Stimulated activated naive CD8-positive, alpha-beta T cell treated with anti-CD3 and anti-CD28 coated beads, Interleukin-15, Interleukin-2, amounts not matched to agents 100 ng/mL and 50 ng/mL, for 24 hours (primary cell): Measurements from ENCODE around the gene UCP1.
"Not testable (repeated sequence)": the region's sequence is repeated elsewhere in the genome, so short reads cannot be mapped to it uniquely, and the experiment has no call there.

Source experiments
- H3K27ac Mint-ChIP-seq: one replicate; pipeline ENCODE4 v1.8.0; 2021; ENCODE audit warnings: mild to moderate bottlenecking, mixed read lengths
- H3K27me3 Mint-ChIP-seq: one replicate; pipeline ENCODE4 v1.8.0; 2021; ENCODE audit warnings: mixed read lengths
- H3K36me3 Mint-ChIP-seq: one replicate; pipeline ENCODE4 v1.8.0; 2021; ENCODE audit warnings: low read depth, mixed read lengths
- H3K4me1 Mint-ChIP-seq: one replicate; pipeline ENCODE4 v1.8.0; 2021; ENCODE audit warnings: low read depth, mixed read lengths
- H3K4me3 Mint-ChIP-seq: one replicate; pipeline ENCODE4 v1.8.0; 2021; ENCODE audit warnings: mild to moderate bottlenecking, mixed read lengths
- H3K9me3 Mint-ChIP-seq: one replicate; pipeline ENCODE4 v1.8.0; 2021; ENCODE audit warnings: mixed read lengths

Gene UCP1

DNA sequence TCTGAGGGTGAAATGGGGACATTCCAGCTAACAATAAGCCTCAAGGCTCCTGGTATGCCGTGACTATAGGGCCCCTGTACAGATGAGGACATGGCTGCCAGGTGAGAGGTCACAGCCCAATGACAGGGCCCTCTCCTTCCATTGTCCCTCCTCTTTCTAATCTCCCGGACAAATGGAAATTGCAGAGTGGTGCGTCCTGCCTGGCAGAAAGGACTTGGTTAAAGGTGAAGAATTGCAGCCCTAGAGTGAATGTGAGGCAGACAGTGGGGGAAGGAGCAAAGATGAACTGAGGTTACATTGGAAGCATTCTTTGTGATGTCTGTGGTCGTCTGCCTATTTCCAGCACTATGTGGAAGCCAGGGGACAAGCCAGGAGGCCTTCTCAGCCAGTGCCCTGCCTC, 6.7 kb upstream of the UCP1 start:
- H3K4me3 Mint-ChIP-seq = no peak overlapping the region
- peaks cover 80% of the 10 kb centered on the region for H3K27me3 Mint-ChIP-seq
- H3K4me1 Mint-ChIP-seq = no peaks in the 10 kb centered on the region
- H3K36me3 Mint-ChIP-seq = no peaks in the 10 kb centered on the region
- no peak overlapping the region for H3K27ac Mint-ChIP-seq
- peaks cover 11% of the 10 kb centered on the region for H3K9me3 Mint-ChIP-seq

DNA sequence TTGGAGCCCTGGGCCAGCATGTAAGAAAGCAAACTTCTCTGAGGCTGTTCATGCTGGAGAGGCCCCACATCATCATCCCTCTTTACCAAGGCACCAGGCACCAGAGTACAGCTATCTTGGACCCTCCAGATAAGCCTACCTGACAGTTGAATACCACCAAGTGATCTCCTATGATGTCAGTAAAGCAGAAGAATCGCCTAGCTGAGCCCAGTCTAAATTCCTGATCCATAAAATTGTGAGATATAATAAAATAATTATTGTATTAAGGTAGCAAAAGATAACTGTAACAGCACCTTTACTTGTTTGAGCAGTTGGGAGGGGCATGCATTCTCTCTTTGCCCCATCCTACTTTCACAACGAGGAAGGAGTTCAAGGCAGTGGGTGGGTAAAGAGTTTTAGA, 2.9 kb upstream of the UCP1 start:
- H3K27ac Mint-ChIP-seq = no peak overlapping the region
- H3K27me3 Mint-ChIP-seq = peaks cover 61% of the 10 kb centered on the region
- H3K4me3 Mint-ChIP-seq = no peak overlapping the region
- peaks cover 12% of the 10 kb centered on the region for H3K9me3 Mint-ChIP-seq
- peaks cover 21% of the 10 kb centered on the region for H3K4me1 Mint-ChIP-seq
- no peaks in the 10 kb centered on the region for H3K36me3 Mint-ChIP-seq

DNA sequence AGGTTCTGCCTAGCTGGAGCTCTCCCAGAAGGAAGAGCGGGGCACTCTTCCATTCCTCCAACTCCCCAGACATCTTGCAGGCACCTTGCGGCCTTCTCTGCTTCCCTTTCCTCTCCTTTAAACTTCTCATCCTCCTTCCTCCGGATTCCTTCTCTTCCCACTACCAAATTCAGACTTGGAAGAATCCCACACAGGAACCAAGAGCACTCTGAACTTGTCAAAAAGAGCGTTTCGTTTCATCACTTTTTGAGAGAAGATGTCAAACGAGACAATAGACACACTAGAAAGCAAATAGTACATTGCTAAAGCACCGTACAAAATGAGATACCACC, 512 bp upstream of the UCP1 start:
- H3K36me3 Mint-ChIP-seq = no peaks in the 10 kb centered on the region
- H3K27me3 Mint-ChIP-seq = peaks cover 43% of the 10 kb centered on the region
- H3K27ac Mint-ChIP-seq = peak overlapping the region; percentile 49
- H3K4me3 Mint-ChIP-seq = peak overlapping the region; percentile 71
- H3K9me3 Mint-ChIP-seq = peaks cover 12% of the 10 kb centered on the region
- peaks cover 21% of the 10 kb centered on the region for H3K4me1 Mint-ChIP-seq

DNA sequence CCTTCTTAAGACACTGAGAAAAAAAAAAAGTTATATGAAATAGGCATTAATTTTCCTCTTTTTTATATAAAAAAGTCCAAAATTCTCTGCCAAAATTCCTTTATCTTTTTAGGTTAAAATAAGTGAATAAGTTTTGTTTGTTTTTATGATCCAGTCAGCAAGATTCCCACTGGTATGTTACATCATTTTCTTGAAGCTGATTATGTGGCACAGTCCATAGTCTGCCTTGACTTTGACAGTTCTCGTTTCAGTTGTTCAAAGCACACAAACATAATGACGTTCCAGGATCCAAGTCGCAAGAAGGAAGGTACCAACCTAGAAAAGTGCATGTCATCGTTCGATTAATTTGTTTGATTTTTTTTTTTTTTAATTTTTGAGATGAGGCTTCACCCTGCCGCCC, 9.1 kb downstream of the UCP1 start:
- Mint-ChIP-seq H3K36me3 (no peaks in the 10 kb centered on the region), H3K4me3 (no peak overlapping the region), H3K27me3 (peaks cover 31% of the 10 kb centered on the region), H3K9me3 (no peaks in the 10 kb centered on the region), H3K4me1 (peaks cover 21% of the 10 kb centered on the region), H3K27ac (no peak overlapping the region)

- Mint-ChIP-seq H3K27ac (no peak overlapping the region), H3K36me3 (peaks cover 9% of the 10 kb centered on the region)
These were observed 10.8 kb downstream of the UCP1 start for GRCh38 chr4:140557831-140558435.

GRCh38 chr4:140556372-140557085, 12.2 kb downstream of the UCP1 start:
- Mint-ChIP-seq H3K36me3 (peaks cover 19% of the 10 kb centered on the region), H3K9me3 (no peaks in the 10 kb centered on the region), H3K27me3 (peaks cover 25% of the 10 kb centered on the region), H3K27ac (no peak overlapping the region), H3K4me3 (peak overlapping the region; percentile 13), H3K4me1 (peaks cover 21% of the 10 kb centered on the region)

More at GRCh38 chr4:140557831-140558435, 10.8 kb downstream of the UCP1 start:
- Mint-ChIP-seq H3K9me3 (no peaks in the 10 kb centered on the region), H3K4me3 (no peak overlapping the region), H3K4me1 (peaks cover 21% of the 10 kb centered on the region), H3K27me3 (peaks cover 31% of the 10 kb centered on the region)

DNA sequence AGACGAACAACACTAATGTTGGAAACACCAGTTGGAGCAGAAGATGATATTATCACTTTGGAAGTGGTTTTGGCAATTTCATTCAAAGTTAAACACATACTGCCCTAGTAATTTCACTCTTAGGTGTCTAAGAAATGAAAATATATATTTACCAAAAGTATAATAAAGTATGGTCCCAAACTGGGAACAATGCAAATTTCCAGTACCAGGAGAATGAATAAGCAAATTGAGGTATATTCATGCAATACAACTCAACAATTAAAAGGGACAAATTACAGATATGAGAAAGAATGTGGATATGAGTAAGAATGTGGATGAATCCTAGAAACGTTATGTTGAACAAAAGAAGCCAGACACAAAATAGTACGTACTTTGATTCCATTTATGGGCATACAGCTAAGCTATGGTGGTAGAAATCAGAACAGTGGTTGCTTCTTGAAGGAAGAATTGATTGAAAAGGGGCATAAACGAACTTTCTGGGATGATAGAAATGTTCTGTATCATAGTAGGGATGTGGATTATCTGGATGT, 34.7 kb downstream of the UCP1 start:
- Mint-ChIP-seq H3K36me3 (peaks cover 26% of the 10 kb centered on the region), H3K9me3 (no peaks in the 10 kb centered on the region), H3K4me3 (no peak overlapping the region), H3K27ac (no peak overlapping the region), H3K4me1 (no peaks in the 10 kb centered on the region), H3K27me3 (no peaks in the 10 kb centered on the region)

GRCh38 chr4:140529434-140529833, 39.3 kb downstream of the UCP1 start:
- Mint-ChIP-seq H3K27me3 (no peaks in the 10 kb centered on the region), H3K9me3 (no peaks in the 10 kb centered on the region), H3K36me3 (peaks cover 34% of the 10 kb centered on the region), H3K4me1 (peaks cover 18% of the 10 kb centered on the region), H3K27ac (no peak overlapping the region), H3K4me3 (no peak overlapping the region)

GRCh38 chr4:140523857-140524742, 44.7 kb downstream of the UCP1 start, which contains the start of gene ELMOD2:
Gene ELMOD2 (plus strand): TSS chr4:140524168. CDS start chr4:140525429, 1,261 bp downstream.
- H3K4me3 Mint-ChIP-seq = peak within 1 kb of the TSS; percentile 92
- H3K4me1 Mint-ChIP-seq = peaks cover 30% of the 10 kb centered on the region
- no peaks in the 10 kb centered on the region for H3K9me3 Mint-ChIP-seq
- H3K27me3 Mint-ChIP-seq = no peaks in the 10 kb centered on the region
- H3K27ac Mint-ChIP-seq = peak within 1 kb of the TSS; percentile 58
- H3K36me3 Mint-ChIP-seq = peaks cover 25% of the 10 kb centered on the region

DNA sequence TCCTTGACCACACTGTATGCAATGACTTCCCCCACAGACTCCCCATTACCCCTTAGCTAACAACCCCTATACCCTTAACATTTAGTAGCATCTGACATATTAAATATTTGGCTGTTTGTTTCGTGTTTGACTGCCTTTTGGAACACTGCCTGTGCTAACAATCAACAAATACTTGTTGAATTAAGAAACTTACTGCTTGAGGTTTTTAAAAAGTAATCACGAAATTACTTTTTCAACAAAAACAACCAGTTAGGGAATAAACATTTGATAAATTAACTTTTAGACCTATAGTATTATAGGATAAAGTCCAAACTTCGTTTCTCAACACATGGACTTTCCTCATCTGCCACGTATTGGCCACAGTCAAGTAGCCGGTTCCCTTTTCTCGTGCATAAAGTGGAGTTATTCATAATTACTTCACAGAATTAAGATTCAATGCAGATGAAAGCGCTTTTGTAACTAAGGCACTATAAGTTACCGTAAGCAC, 45.3 kb downstream of the UCP1 start:
- Mint-ChIP-seq H3K27me3 (no peaks in the 10 kb centered on the region), H3K9me3 (no peaks in the 10 kb centered on the region), H3K36me3 (peaks cover 23% of the 10 kb centered on the region), H3K4me1 (peaks cover 30% of the 10 kb centered on the region), H3K27ac (peak overlapping the region; percentile 58), H3K4me3 (peak overlapping the region; percentile 92)

DNA sequence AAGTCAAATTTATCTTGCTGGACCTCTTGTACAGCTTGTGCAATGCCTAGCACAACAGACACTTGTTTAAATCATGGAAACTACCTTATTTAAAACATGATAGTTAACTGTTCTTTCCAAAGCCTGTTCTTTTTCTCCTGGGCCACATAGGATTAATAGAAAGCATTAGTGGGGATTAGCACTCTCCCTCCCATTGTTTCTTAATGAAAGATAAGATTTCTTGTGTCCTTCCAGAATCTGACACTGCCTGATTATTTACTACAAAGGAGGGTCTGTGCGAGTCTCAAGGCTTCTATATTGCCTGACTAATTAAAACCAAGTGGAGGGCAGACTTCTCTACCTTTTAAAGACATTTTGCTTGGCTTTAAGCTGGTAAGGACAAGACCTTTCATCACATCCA, 53.3 kb downstream of the UCP1 start:
- Mint-ChIP-seq H3K36me3 (no peaks in the 10 kb centered on the region), H3K9me3 (no peaks in the 10 kb centered on the region), H3K4me3 (no peak overlapping the region), H3K27ac (no peak overlapping the region), H3K27me3 (peaks cover 16% of the 10 kb centered on the region), H3K4me1 (no peaks in the 10 kb centered on the region)

- not testable (repeated sequence) for H3K27ac Mint-ChIP-seq, H3K36me3 Mint-ChIP-seq, H3K9me3 Mint-ChIP-seq, H3K4me3 Mint-ChIP-seq, H3K4me1 Mint-ChIP-seq
- peaks cover 28% of the 10 kb centered on the region for H3K27me3 Mint-ChIP-seq
These were observed 55.0 kb downstream of the UCP1 start for GRCh38 chr4:140513765-140514164.
